ENCODE data around the gene PGPEP1.
A peak's percentile ranks its signal among the peaks of the same experiment; 100 is the strongest.
"Not testable (repeated sequence)": the region's sequence is repeated elsewhere in the genome, so short reads cannot be mapped to it uniquely, and the experiment has no call there.

PGPEP1 gene

GRCh38 chr19:18320865-18321733 is 19.3 kb upstream of the PGPEP1 start:
- Histone ChIP-seq H3K9ac (ENCODE audit: low read length in 2 of 2) (no peak overlapping the region), H3K27ac (ENCODE audit: low read length) (no peak overlapping the region), H3K4me3 (ENCODE audit: low read length in 2 of 2) (no peak overlapping the region)

GRCh38 chr19:18321734-18322102 is 18.7 kb upstream of the PGPEP1 start:
- H3K9me3 ChIP-seq (ENCODE audit: control insufficient read depth in 2 of 2, low read length in 2 of 2), result no peaks in the 10 kb centered on the region
- peaks cover 35% of the 10 kb centered on the region for H3K4me1 ChIP-seq (ENCODE audit: control insufficient read depth, insufficient read depth, low read length)
- no peak overlapping the region for H3K27ac ChIP-seq (ENCODE audit: low read length)
- H3K4me3 ChIP-seq (ENCODE audit: low read length in 2 of 2), result peak overlapping the region in 1 of 2 donors; percentile 88
- no peaks in the 10 kb centered on the region for H3K36me3 ChIP-seq (ENCODE audit: control insufficient read depth in 2 of 2, insufficient read depth in 2 of 2, low read length in 2 of 2)
- H3K9ac ChIP-seq (ENCODE audit: low read length in 2 of 2), result peak overlapping the region in 1 of 2 donors; percentile 76
- no peaks in the 10 kb centered on the region for H3K27me3 ChIP-seq (ENCODE audit: control insufficient read depth in 1 of 2, insufficient read depth in 2 of 2, low read length in 2 of 2)

More at GRCh38 chr19:18320865-18321733, 19.3 kb upstream of the PGPEP1 start:
- peaks cover 35% of the 10 kb centered on the region for H3K4me1 ChIP-seq (ENCODE audit: control insufficient read depth, insufficient read depth, low read length)
- H3K36me3 ChIP-seq (ENCODE audit: control insufficient read depth in 2 of 2, insufficient read depth in 2 of 2, low read length in 2 of 2), result no peaks in the 10 kb centered on the region
- no peaks in the 10 kb centered on the region for H3K9me3 ChIP-seq (ENCODE audit: control insufficient read depth in 2 of 2, low read length in 2 of 2)
- H3K27me3 ChIP-seq (ENCODE audit: control insufficient read depth in 1 of 2, insufficient read depth in 2 of 2, low read length in 2 of 2), result no peaks in the 10 kb centered on the region

- H3K27me3 ChIP-seq (ENCODE audit: control insufficient read depth in 1 of 2, insufficient read depth in 2 of 2, low read length in 2 of 2), result no peaks in the 10 kb centered on the region
- peak overlapping the region; percentile 67 to 88 for H3K4me3 ChIP-seq (ENCODE audit: low read length in 2 of 2)
- H3K36me3 ChIP-seq (ENCODE audit: control insufficient read depth in 2 of 2, insufficient read depth in 2 of 2, low read length in 2 of 2), result no peaks in the 10 kb centered on the region
- H3K9me3 ChIP-seq (ENCODE audit: control insufficient read depth in 2 of 2, low read length in 2 of 2), result no peaks in the 10 kb centered on the region
- peaks cover 35% of the 10 kb centered on the region for H3K4me1 ChIP-seq (ENCODE audit: control insufficient read depth, insufficient read depth, low read length)
- peak overlapping the region; percentile 90 for H3K27ac ChIP-seq (ENCODE audit: low read length)
- peak overlapping the region; percentile 76 to 78 for H3K9ac ChIP-seq (ENCODE audit: low read length in 2 of 2)
These were observed 18.1 kb upstream of the PGPEP1 start for GRCh38 chr19:18322318-18322758.

- peak within 1 kb of the TSS; percentile 81 for H3K9ac ChIP-seq (ENCODE audit: low read length in 2 of 2)
- peak within 1 kb of the TSS; percentile 90 for H3K27ac ChIP-seq (ENCODE audit: low read length)
- no peaks in the 10 kb centered on the region for H3K9me3 ChIP-seq (ENCODE audit: control insufficient read depth in 2 of 2, low read length in 2 of 2)
- peak within 1 kb of the TSS; percentile 74 to 88 for H3K4me3 ChIP-seq (ENCODE audit: low read length in 2 of 2)
- H3K36me3 ChIP-seq (ENCODE audit: control insufficient read depth in 2 of 2, insufficient read depth in 2 of 2, low read length in 2 of 2), result no peaks in the 10 kb centered on the region
- H3K4me1 ChIP-seq (ENCODE audit: control insufficient read depth, insufficient read depth, low read length), result peaks cover 34% of the 10 kb centered on the region
- no peaks in the 10 kb centered on the region for H3K27me3 ChIP-seq (ENCODE audit: control insufficient read depth in 1 of 2, insufficient read depth in 2 of 2, low read length in 2 of 2)
These were observed 17.5 kb upstream of the PGPEP1 start, which contains the start of gene LSM4 for GRCh38 chr19:18322759-18323460. Gene LSM4, minus strand, starts transcription at chr19:18323076. Its CDS starts 56 bp downstream, at chr19:18323020.

GRCh38 chr19:18324373-18324731 is 16.0 kb upstream of the PGPEP1 start:
- H3K4me1 ChIP-seq (ENCODE audit: control insufficient read depth, insufficient read depth, low read length), result peaks cover 35% of the 10 kb centered on the region
- H3K27me3 ChIP-seq (ENCODE audit: control insufficient read depth in 1 of 2, insufficient read depth in 2 of 2, low read length in 2 of 2); H3K4me3 ChIP-seq (ENCODE audit: low read length in 2 of 2); H3K36me3 ChIP-seq (ENCODE audit: control insufficient read depth in 2 of 2, insufficient read depth in 2 of 2, low read length in 2 of 2); H3K9me3 ChIP-seq (ENCODE audit: control insufficient read depth in 2 of 2, low read length in 2 of 2): not testable (repeated sequence)
- peak overlapping the region in 1 of 2 donors; percentile 81 for H3K9ac ChIP-seq (ENCODE audit: low read length in 2 of 2)
- peak overlapping the region; percentile 90 for H3K27ac ChIP-seq (ENCODE audit: low read length)

- H3K36me3 ChIP-seq (ENCODE audit: control insufficient read depth in 2 of 2, insufficient read depth in 2 of 2, low read length in 2 of 2), result no peaks in the 10 kb centered on the region
- H3K9me3 ChIP-seq (ENCODE audit: control insufficient read depth in 2 of 2, low read length in 2 of 2), result no peaks in the 10 kb centered on the region
These were observed 13.6 kb upstream of the PGPEP1 start for GRCh38 chr19:18326772-18327171.

GRCh38 chr19:18328340-18329034 is 11.9 kb upstream of the PGPEP1 start:
- peaks cover 15% of the 10 kb centered on the region for H3K4me1 ChIP-seq (ENCODE audit: control insufficient read depth, insufficient read depth, low read length)
- no peaks in the 10 kb centered on the region for H3K27me3 ChIP-seq (ENCODE audit: control insufficient read depth in 1 of 2, insufficient read depth in 2 of 2, low read length in 2 of 2)
- peak overlapping the region; percentile 55 to 71 for H3K4me3 ChIP-seq (ENCODE audit: low read length in 2 of 2)
- H3K27ac ChIP-seq (ENCODE audit: low read length), result peak overlapping the region; percentile 68
- no peaks in the 10 kb centered on the region for H3K9me3 ChIP-seq (ENCODE audit: control insufficient read depth in 2 of 2, low read length in 2 of 2)
- no peaks in the 10 kb centered on the region for H3K36me3 ChIP-seq (ENCODE audit: control insufficient read depth in 2 of 2, insufficient read depth in 2 of 2, low read length in 2 of 2)
- peak overlapping the region; percentile 36 to 73 for H3K9ac ChIP-seq (ENCODE audit: low read length in 2 of 2)

More at GRCh38 chr19:18326772-18327171, 13.6 kb upstream of the PGPEP1 start:
- H3K27ac ChIP-seq (ENCODE audit: low read length), result no peak overlapping the region
- no peak overlapping the region for H3K9ac ChIP-seq (ENCODE audit: low read length in 2 of 2)
- H3K4me1 ChIP-seq (ENCODE audit: control insufficient read depth, insufficient read depth, low read length), result peaks cover 29% of the 10 kb centered on the region
- H3K4me3 ChIP-seq (ENCODE audit: low read length in 2 of 2), result no peak overlapping the region
- no peaks in the 10 kb centered on the region for H3K27me3 ChIP-seq (ENCODE audit: control insufficient read depth in 1 of 2, insufficient read depth in 2 of 2, low read length in 2 of 2)

GRCh38 chr19:18329035-18329376 is 11.4 kb upstream of the PGPEP1 start:
- Histone ChIP-seq H3K4me3 (ENCODE audit: low read length in 2 of 2) (peak overlapping the region; percentile 55 to 71), H3K27me3 (ENCODE audit: control insufficient read depth in 1 of 2, insufficient read depth in 2 of 2, low read length in 2 of 2) (no peaks in the 10 kb centered on the region), H3K36me3 (ENCODE audit: control insufficient read depth in 2 of 2, insufficient read depth in 2 of 2, low read length in 2 of 2) (no peaks in the 10 kb centered on the region), H3K27ac (ENCODE audit: low read length) (peak overlapping the region; percentile 68), H3K4me1 (ENCODE audit: control insufficient read depth, insufficient read depth, low read length) (peaks cover 11% of the 10 kb centered on the region), H3K9me3 (ENCODE audit: control insufficient read depth in 2 of 2, low read length in 2 of 2) (no peaks in the 10 kb centered on the region), H3K9ac (ENCODE audit: low read length in 2 of 2) (peak overlapping the region; percentile 36 to 73)

GRCh38 chr19:18330868-18331267 is 9.5 kb upstream of the PGPEP1 start:
- Histone ChIP-seq H3K4me1 (ENCODE audit: control insufficient read depth, insufficient read depth, low read length) (peaks cover 6% of the 10 kb centered on the region), H3K36me3 (ENCODE audit: control insufficient read depth in 2 of 2, insufficient read depth in 2 of 2, low read length in 2 of 2) (no peaks in the 10 kb centered on the region), H3K4me3 (ENCODE audit: low read length in 2 of 2) (no peak overlapping the region), H3K9me3 (ENCODE audit: control insufficient read depth in 2 of 2, low read length in 2 of 2) (no peaks in the 10 kb centered on the region), H3K27me3 (ENCODE audit: control insufficient read depth in 1 of 2, insufficient read depth in 2 of 2, low read length in 2 of 2) (no peaks in the 10 kb centered on the region), H3K27ac (ENCODE audit: low read length) (no peak overlapping the region), H3K9ac (ENCODE audit: low read length in 2 of 2) (no peak overlapping the region)

GRCh38 chr19:18332917-18333530 is 7.4 kb upstream of the PGPEP1 start:
- Histone ChIP-seq H3K36me3 (ENCODE audit: control insufficient read depth in 2 of 2, insufficient read depth in 2 of 2, low read length in 2 of 2) (no peaks in the 10 kb centered on the region), H3K27me3 (ENCODE audit: control insufficient read depth in 1 of 2, insufficient read depth in 2 of 2, low read length in 2 of 2) (no peaks in the 10 kb centered on the region), H3K27ac (ENCODE audit: low read length) (no peak overlapping the region), H3K9ac (ENCODE audit: low read length in 2 of 2) (no peak overlapping the region), H3K9me3 (ENCODE audit: control insufficient read depth in 2 of 2, low read length in 2 of 2) (no peaks in the 10 kb centered on the region), H3K4me1 (ENCODE audit: control insufficient read depth, insufficient read depth, low read length) (peaks cover 6% of the 10 kb centered on the region), H3K4me3 (ENCODE audit: low read length in 2 of 2) (no peak overlapping the region)

All from stomach smooth muscle (tissue), 2 donors.